Choroid plexus epithelial cell (primary cell): ENCODE data around the gene LBH.

Source experiments
- DNase-seq: peaks from one replicate; pipeline ENCODE4 v3.0.0-alpha.2; 2010; ENCODE audit warnings: low read depth
- H3K4me3 ChIP-seq: 2 replicates; pipeline ENCODE4 v1.5.1; 2011; ENCODE audit warnings: low read depth, mild to moderate bottlenecking, control low read depth, low read length, moderate library complexity
- TF ChIP-seq, protein P1 (sequence below): conservative IDR thresholded peaks from 2 replicates; pipeline ENCODE4 v1.5.1; 2011; ENCODE audit warnings: low read depth, mild to moderate bottlenecking, control low read depth, inconsistent platforms, low read length, moderate library complexity

The LBH gene

DNA sequence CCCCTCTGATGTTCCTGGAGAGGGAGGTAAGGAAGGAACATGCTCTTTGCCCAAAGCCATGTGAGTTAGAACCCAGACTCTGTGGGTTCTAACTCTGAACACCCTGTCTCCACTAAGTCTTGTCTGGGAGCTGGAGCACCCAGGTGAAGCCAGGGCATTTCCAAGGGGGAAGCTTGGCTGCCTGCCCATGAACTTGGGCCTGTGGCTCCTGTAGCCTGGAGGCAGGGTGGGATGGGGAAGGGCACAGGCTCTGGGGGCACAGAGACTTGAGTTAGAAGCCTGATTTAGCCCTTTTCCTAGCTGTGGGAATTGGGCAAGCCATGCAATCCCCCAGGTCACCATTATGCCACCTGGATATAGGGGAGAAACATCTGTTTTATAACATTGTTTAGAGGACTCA is 65.2 kb downstream of the LBH start:
- TF ChIP-seq, protein P1, sequence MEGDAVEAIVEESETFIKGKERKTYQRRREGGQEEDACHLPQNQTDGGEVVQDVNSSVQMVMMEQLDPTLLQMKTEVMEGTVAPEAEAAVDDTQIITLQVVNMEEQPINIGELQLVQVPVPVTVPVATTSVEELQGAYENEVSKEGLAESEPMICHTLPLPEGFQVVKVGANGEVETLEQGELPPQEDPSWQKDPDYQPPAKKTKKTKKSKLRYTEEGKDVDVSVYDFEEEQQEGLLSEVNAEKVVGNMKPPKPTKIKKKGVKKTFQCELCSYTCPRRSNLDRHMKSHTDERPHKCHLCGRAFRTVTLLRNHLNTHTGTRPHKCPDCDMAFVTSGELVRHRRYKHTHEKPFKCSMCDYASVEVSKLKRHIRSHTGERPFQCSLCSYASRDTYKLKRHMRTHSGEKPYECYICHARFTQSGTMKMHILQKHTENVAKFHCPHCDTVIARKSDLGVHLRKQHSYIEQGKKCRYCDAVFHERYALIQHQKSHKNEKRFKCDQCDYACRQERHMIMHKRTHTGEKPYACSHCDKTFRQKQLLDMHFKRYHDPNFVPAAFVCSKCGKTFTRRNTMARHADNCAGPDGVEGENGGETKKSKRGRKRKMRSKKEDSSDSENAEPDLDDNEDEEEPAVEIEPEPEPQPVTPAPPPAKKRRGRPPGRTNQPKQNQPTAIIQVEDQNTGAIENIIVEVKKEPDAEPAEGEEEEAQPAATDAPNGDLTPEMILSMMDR = no peak
- no peak for DNase-seq
- no peak overlapping the region for H3K4me3 ChIP-seq

DNA sequence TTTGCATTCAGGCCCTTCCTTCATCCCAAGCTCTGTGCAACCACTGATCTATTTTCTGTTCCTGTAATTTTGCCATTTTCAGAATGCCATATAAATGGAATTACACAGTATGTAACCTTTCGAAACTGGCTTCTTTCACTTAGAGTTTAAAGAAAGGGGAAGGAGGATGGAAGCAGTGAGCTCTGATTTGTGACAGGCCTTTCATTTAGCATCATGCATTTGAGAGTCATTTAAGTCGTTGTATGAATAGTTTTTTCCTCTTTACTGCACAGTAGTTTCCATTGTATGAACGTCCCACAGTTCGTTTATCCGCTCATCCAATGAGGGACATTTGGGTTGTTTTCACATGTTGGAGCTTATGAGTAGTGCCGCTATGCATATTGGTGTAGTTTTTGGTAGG is 67.0 kb downstream of the LBH start:
- no peak overlapping the region for H3K4me3 ChIP-seq

GRCh38 chr2:30300122-30300455 is 68.8 kb downstream of the LBH start:
- DNase-seq = no peak
- TF ChIP-seq, protein P1 = no peak
- H3K4me3 ChIP-seq = no peak overlapping the region

More for the DNA sequence above, 67.0 kb downstream of the LBH start:
- TF ChIP-seq, protein P1 = no peak
- DNase-seq = no peak

DNA sequence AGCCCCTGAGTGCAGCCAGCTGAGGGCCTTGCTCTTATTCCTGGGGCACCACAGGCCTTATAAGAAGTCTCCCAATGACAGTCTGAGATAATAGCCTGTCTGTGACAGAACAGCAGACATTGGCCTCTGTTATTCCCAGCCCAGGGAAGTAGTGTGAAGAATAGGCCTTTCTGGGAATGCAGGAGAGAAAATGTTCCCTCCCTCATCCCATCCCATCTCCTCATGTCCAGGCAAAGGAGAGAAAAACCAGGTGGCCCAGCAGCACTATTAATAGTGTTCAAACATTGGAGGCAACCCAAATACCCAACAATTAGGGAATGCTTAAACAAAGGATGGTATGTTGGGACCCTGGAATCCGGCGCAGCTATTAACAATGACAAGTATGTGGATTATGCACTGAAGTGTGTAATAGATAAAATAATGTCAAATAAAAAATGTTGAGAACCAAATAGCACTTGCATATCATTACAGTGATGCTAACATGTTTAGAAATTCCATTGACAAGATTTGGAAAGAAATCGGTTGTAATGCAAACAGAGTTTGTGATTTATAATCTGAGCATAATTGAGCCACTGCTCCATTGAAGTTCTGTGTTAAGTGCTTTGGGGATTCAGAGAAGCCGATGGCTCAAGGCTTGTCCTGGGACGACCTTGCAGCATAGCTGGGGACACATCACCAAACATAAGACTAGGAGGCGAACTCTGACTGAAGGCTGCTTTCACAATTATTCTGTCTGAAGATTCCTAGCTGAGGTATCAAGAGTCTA is 69.3 kb downstream of the LBH start:
- TF ChIP-seq, protein P1 = no peak
- no peak overlapping the region for H3K4me3 ChIP-seq
- DNase-seq = peak; percentile 7

DNA sequence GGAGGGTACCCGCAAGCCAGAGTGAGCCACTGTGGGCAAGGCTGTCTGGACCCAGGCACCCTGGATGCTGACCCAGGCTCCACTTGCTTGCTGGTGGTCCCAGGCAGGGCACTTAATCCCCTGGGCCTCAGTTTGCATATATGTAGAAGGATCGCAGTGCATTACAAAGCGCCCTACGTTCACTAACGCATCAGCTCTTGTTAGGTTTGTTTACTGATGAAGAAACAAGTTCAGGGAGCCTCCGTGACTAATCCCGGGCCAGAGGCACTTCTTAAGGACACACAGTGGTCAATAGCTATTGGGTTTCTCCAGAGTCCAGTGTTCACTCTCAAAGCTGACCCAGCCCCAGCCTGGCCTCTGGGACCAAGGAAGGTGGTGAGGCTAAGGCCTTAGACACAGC is 70.2 kb downstream of the LBH start:
- H3K4me3 ChIP-seq = no peak overlapping the region
- DNase-seq = no peak
- TF ChIP-seq, protein P1 = no peak

DNA sequence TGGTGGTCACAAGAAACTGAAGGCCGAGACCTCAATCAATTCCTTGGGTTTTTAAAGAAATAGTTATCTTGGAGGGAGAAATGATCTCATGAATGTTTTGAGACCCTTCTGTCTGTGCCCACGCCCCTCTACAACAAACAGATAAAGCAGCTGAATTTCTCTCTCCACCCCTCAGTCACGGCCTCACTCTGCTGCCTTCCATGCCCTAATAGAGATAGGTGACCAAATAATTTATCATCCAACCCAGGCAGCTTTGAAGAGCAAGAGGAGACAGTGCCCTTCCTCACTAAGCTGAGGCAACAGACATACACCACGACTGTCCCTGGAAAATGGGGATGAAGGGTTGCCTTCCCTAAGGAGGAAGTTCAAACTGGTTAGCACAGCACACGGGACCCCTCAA is 71.2 kb downstream of the LBH start:
- TF ChIP-seq, protein P1 = no peak
- H3K4me3 ChIP-seq = no peak overlapping the region

DNA sequence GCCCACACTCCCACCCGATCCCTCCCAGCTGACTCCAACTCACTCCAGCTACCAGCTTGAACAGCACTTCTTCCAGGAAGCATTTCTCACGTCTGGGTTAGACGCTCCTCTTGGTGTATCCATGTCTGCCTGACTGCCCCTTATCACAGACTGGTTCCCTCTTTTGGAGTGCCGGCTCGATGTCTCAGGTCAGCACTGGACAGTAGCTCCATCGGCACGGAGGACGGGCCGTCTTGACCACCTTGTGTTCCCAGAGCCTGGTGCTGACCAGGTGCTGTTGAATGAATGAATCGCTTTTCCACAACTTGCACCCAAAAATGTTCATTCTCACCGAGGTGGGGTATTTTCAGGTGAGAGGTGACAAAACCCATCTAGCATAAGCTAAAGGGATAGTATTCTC is 71.8 kb downstream of the LBH start:
- TF ChIP-seq, protein P1 = no peak
- no peak for DNase-seq
- H3K4me3 ChIP-seq = no peak overlapping the region

More for the DNA sequence above, 71.2 kb downstream of the LBH start:
- DNase-seq = no peak
